IPS-NIHi7 (cell line): ENCODE results near the gene OTX1.

Source experiments
- DNase-seq: peaks from one replicate; pipeline ENCODE4 v3.0.0; 2012; ENCODE audit warnings: mixed read lengths; ENCODE audit errors: extremely low spot score

The OTX1 gene

DNA sequence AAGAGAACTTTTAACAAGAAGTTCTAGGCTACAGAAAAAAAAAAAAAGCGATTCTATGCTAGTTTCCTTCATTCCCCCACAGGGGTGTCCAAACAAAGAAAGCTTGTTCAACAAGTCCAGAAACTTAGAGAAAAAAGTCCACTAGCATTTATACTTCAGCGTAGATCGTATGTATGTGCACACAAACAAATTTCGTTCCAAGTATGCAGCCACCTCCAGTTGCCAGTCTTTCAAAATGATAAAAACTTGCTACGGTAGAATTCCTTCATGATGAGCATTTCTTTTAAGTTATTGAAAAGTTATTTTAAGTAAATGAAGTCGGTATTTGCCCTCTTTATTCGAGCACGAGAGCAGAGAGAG, 3.7 kb upstream of the OTX1 start:
- no peak for DNase-seq

DNA sequence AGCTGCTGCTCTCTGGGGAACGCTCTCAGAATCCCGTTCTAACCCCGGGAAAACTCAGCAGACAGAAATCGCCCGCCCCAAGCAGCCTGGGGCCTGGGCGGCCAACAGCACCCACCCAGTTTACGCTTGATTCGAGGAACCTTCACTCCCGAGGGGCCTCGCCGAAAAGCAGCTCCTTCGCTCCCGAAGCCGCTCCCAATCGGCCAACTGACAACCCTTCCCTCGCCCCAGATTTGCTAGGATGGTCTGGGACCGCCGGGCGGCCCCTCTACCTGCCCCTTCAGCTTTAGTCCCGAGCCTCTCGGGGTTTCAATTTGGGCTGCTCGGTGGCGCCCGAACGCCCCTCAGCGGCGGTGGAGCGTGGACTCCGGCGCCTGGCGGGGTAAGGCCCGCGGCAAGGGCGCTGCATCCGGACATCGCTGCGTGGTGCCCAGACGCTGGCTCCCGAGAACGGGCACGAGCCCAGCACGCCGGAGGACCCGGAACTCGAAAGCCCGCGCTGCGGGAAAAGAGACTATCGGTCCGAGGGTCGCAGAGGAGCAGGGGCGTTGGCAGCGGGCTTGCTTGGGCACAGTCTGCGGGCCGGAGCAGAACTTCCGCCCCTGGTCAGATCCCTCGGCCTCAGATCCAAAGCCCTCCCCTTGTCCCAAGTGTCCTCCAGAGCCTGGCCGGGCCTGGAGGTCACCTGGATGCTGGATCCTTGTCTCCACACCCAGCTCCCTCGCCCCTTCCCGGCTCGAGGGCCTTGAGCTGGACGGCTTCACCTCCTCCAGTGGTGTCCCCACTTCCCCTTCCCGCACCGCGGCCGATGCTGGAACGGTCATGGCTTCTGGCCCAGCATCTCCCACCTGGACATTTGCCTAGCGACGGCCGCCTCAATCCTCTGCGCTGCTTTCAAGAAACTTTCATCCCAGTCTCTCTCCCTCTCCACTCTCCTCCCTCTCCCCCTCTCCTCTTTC, 3.0 kb upstream of the OTX1 start:
- DNase-seq: peak; percentile 24

- peak; percentile 40 for DNase-seq
Measured at GRCh38 chr2:63048367-63049171, 2.1 kb upstream of the OTX1 start.

DNA sequence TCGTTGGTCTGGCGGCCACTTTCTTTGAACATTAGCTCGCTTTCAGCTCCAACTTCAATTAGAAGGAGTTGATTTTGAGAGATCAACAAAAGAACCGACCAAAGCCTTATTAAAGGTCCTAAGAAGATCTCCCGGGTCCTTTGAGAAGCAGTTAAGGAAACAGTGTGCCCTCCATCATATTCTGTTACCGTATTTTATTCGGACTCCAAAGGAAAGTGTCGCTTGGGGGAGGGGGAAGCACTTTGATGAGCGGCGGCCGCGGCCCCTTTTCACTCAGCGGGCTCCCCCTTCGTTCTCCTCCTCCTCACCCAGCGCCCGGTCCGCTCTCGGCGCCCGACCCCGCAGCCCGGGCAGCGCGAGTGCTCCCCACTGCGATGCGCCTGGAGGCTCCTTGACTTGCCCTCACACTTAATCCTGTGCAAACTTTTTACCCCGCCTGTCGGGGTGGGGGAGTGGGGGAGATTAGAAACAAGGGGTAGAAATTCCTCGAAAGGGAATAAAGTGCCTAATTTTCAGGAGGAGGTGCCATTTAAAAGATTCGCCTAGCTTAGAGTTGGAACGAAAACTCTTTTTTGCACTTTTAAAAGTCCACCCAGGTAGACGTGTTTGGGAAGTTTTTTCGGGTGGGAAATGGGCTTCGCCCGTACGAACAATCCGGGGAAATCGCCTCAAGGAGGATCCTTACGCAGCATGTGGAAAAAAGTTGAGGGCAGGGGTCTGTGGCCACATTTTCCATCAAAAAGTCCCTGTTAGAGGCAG, 1.2 kb upstream of the OTX1 start:
- DNase-seq: peak; percentile 19

DNA sequence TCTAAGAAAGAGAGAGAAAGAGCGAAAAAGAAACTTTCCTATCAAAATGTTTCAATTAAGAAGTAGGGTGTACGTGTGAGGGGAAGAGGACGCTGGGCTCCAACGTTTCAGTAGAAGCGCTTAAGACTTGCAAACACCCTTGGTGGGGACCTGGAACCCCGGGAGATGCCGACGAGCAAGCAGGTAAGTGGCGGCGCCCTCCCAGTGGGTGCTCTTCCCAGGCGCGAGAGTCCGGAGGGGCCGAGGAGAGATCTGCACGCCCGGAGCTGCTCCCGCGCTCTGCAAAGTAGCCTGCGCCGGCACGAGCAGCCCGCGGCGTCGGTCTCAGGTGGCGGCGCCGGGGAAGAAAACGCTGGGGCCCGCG, 678 bp upstream of the OTX1 start:
- no peak for DNase-seq

- DNase-seq: peak; percentile 29
Measured at GRCh38 chr2:63051042-63051794, 588 bp downstream of the OTX1 start.

GRCh38 chr2:63051795-63052333, 1.2 kb downstream of the OTX1 start:
- no peak for DNase-seq

- no peak for DNase-seq
Measured at GRCh38 chr2:63052411-63053080, 1.9 kb downstream of the OTX1 start.

GRCh38 chr2:63053081-63053888, 2.7 kb downstream of the OTX1 start:
- no peak for DNase-seq

- DNase-seq: peak; percentile 73
Measured at GRCh38 chr2:63053889-63054602, 3.4 kb downstream of the OTX1 start.

- DNase-seq: no peak
Measured at GRCh38 chr2:63054841-63055225, 4.2 kb downstream of the OTX1 start.

DNA sequence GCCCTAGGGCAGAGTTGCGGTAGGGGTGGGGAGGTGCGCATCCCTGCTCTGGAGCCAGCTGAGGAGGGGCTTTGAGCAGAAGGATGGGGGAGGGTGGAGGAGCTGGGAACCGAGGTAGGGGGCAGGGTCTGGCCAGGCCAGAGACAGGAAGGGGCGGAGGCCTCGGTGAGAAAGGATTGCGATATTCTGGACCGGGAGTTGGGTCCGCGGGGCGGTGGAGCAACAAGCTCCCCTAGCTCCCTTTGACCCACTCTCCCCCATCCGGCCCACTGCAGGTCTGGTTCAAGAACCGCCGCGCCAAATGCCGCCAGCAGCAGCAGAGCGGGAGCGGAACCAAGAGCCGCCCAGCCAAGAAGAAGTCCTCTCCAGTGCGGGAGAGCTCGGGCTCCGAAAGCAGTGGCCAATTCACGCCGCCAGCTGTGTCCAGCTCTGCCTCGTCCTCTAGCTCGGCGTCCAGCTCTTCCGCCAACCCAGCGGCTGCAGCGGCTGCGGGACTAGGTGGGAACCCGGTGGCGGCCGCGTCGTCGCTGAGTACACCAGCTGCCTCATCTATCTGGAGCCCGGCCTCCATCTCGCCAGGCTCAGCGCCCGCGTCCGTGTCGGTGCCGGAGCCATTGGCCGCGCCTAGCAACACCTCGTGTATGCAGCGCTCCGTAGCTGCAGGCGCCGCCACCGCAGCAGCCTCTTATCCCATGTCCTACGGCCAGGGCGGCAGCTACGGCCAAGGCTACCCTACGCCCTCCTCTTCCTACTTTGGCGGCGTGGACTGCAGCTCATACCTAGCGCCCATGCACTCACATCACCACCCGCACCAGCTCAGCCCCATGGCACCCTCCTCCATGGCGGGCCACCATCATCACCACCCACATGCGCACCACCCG, 4.8 kb downstream of the OTX1 start:
- no peak for DNase-seq

DNA sequence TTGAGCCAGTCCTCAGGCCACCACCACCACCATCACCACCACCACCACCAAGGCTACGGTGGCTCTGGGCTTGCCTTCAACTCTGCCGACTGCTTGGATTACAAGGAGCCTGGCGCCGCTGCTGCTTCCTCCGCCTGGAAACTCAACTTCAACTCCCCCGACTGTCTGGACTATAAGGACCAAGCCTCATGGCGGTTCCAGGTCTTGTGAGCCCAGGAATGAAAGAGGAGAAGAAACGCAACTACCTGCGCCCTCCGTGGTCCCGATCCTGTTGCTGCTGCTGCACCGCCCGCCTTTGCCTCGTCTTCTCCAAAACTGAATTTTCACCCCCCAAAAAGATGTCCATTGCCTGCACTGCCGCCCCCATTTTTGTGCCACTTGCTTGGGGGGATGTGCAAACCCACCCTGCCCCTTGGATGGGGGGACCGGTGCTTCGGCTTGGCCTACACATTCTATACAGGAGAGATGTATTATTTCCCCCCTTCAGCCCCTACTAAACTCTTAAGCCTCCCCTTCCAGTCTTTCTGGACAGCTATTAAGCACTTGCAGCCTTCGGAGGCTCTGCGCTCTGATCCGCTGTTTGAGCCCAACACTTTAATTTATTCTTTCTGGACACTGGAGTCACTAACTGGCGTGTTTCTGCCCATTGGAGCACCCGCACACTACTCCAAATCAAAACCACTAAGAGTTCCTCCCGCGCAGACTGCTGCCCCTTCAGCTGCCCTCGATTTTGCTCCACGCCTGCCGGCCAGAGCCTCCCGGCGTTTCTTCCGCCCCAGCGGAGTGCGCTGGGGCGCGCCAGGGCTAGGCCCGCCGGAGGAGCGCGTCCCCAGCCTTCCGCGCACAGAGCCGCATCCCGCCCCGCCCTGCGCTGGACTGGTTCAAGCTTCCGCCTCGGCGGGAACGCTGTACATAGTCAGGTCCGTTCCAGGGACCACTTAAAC, 5.7 kb downstream of the OTX1 start:
- no peak for DNase-seq

DNA sequence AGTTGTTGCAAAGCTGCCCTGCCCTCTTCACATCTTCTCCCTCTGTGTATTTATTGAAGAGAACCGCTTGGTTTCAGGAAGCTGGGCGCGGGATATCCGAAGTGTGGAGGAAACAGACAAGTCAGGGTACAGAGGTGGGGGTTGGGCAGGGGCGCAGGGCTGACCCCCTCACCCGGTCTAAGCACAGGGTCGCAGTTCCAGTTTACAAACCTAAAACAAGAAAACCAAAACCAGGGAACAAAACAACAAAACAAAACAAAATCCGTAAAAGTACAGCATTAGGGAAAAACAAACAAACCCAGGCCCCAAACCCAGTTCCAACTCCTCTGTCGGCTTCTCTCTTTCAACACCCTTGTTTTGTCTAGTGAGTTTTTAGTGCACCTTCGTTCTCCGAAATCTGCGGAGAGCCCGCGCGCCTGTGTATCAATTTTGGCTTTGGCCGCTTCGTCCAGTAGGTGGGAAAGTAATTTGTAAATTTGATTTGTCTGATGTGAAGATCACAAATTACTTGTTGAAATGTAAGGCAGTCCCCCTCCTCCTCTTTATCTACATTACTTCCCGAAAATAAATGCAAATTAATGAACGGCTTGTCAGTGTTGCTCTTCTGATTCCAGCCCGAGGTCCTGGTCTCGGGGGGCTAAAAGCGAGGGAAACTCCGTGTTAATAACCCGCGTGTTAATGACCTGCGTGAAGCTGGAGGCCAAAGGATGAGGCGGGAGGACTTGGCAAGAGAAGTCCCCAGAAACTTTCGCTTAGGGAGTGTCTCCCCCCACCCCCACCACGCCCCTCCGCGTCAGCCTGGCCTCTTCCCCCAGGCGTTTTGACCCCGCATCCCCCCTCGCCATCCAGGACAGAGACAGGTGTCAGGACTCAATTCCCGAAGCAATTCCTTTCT, 6.9 kb downstream of the OTX1 start:
- DNase-seq: no peak

GRCh38 chr2:63058144-63058920, 7.7 kb downstream of the OTX1 start:
- no peak for DNase-seq
